HG03175 (cell line): ENCODE measurements around the gene U2AF2.
A peak's percentile ranks its signal among the peaks of the same experiment; 100 is the strongest.

Experiments
- ATAC-seq: cut with Tn5 transposase; IDR thresholded peaks from one replicate; pipeline ENCODE4 v1.9.1; 2021; ENCODE audit warnings: mild to moderate bottlenecking, moderate library complexity; ENCODE audit not compliant: unreplicated experiment

The U2AF2 gene

DNA sequence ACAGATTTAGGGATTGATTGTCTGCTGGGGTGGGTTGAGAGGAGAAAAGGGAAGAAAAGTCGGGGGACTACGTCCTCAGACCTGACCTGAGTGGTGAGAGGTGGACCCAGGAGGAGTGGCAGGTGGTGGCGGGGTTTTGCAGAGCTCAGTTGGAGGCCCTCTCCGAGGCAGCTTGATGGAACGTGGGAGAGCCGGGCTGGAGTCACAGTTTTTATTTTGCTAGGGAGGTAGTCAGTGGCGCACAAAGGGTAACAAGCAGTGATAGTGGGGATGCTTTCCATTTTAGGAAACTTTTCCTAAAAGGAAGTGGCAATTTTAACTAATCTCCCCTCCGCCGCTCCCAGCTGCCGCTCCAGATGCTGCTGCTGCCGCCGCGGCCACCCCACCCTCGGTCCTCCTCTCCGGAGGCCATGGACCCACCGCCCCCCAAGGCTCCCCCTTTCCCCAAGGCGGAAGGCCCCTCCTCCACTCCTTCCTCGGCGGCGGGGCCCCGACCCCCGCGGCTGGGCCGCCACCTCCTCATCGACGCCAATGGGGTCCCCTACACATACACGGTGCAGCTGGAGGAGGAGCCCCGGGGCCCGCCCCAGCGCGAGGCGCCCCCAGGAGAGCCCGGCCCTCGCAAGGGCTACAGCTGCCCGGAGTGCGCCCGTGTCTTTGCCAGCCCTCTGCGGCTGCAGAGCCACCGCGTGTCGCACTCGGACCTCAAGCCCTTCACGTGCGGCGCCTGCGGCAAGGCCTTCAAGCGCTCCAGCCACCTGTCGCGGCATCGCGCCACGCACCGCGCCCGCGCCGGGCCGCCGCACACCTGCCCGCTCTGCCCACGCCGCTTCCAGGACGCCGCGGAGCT is 12.5 kb upstream of the U2AF2 start:
- peak; percentile 2 for ATAC-seq

DNA sequence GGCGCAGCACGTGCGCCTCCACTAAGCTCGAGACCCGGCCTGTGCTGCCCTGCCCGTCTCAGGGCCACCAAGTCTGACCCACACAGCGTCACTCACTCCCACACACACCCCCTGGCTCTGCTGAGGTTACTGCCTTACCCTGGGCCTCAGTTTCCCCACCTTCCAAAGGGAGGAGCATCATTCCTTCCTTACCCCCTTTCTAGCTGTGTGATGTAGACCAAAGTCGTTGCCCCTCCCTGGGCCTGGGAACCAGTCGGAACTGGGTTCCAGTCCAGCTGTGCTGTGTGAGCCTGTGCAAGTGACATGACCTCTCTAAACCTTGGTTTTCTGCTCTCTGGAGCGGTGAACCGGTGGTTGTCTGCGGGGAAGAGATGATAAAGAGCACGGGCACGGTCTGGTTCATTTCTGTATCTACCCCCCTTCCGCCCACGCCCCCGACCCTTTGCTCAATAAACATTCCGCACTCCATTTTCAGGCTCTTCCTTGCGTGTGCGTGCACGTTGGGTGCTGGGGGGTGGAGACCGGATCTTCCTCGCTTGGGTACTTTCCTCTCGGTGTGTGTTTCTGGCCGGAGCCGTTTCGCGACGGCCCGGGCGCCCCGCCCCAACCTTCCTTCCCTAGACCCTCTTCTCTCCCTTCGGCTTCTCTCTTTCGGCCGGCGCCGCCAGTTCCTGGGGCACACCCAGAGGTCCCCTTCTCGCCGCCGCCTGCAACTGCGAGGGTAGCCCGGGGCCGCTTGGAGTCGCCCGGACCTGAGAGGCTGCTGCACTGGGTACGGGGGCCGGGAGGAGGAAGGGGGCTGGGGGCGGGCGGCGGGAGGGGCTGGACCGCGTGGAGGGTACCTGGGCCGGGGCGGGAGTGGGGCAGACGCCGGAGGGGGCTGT is 11.6 kb upstream of the U2AF2 start, which contains the start of gene ZNF581:
TSS of gene ZNF581 (plus strand) at position 647 of the 884 bp plus-strand sequence. CDS start 923 bp downstream, outside the sequence.
- peak; percentile 36 for ATAC-seq

DNA sequence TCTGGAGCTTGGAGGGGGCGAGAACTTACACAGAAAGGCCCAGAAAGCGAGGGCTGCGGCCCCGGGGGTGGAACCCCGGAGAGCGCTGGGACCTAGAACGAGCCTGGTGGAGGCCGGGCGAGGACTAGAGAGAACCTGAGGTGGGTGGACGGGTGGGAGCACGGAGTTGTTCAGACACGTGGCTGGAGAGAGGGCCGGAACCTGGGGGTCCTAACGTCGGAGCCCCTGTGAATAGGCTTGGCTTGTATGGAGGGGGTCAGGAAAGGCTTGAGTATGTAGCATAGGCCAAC is 11.0 kb upstream of the U2AF2 start:
- ATAC-seq, result no peak

DNA sequence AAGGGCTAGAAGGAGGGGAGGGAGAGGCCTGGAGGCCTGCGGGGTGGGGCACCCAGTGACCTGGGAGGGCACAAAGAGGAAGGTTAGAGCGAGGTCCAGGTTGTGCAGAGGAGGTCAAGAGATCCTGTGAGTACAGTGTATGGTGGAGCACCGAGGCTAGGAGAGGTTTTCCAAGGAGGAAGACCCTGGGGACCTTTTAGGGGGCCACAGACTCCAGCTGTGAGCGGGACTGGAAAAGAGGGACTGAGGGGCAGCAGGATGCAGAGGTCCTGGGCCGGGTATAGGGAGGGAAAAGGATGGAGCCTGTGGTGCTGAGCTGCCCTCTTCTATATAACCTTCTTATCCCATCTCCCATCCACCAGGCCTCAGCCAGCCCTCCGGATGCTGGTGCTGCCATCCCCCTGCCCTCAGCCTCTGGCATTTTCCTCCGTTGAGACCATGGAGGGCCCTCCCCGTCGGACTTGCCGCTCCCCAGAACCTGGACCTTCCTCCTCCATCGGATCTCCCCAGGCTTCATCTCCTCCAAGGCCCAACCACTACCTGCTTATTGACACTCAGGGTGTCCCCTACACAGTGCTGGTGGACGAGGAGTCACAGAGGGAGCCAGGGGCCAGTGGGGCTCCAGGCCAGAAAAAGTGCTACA is 10.5 kb upstream of the U2AF2 start:
- no peak for ATAC-seq

DNA sequence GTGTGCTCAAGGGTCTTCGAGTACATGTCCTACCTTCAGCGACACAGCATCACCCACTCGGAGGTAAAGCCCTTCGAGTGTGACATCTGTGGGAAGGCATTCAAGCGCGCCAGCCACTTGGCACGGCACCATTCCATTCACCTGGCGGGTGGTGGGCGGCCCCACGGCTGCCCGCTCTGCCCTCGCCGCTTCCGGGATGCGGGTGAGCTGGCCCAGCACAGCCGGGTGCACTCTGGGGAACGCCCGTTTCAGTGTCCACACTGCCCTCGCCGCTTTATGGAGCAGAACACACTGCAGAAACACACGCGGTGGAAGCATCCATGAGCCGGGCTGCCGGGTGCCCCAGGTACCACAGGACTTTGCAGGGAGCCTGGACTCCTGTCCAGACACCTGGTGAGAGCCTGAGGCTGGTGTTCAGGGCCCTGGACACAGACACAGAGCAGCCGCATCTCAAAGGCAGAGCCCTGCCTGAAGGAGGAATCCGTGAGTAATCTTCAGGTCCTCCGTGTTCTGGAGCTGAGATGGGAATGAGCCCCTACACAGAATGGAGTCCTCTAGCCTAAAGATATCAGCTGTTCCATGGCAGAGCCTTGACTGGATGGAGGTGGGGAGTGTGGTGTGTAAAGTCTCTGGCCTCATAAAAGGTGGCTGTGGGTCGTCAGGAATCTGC is 9.9 kb upstream of the U2AF2 start:
- no peak for ATAC-seq

DNA sequence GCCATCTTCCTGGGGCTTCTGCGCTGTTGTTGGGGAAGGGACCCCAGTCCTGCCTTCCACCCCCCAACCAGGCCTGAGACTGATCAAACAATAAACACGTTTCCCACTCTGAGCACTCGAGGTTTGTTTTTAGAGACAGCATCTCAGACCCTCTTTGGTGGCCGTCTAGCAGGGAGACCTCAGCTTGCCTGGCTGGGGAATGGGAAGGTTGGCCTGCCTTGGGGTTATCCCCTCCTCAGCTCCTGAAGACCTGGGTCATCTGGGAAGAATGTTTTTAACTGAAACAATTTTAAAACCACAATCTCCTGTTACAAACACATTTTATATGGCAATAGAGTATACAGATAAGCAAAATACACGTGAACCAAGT is 9.3 kb upstream of the U2AF2 start:
- ATAC-seq, result no peak

DNA sequence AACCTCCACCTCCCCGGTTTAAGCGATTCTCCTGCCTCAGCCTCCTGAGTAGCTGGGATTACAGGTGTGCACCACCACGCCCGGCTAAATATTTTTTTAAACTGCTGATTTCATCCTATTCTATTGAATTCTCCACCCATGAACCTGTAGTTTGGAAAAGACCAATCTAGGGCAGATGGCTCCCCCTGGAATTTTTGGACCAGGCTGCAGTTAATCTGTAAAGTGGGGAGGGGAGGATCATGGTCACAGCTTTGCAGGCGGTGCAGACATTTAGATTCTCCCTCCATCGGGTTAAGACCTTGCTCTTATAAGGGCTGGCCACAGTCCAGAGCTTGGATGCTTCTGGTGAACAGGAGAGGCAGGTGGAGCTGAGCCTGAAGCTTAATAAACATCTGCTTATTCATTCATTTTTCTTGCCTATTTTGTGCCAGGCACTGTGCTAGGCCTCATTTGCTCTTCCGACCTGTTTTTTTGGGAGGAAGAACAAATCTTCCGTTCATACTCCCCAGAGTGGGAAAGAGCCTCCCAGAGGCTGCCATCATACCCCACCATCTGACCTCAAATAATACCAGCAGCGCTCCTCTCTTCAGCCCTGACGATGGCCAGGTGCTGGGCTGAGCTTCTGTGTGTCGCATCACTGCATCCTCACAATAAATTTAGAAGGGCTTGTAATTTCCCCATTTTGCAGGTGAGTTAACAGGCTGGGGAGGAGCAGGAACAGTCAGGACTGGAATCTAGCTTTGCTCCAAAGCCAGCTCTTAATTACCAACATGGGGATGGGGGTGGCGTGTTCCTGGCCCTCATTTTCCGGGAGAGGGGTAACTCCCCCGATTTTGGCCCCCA is 7.7 kb upstream of the U2AF2 start:
- no peak for ATAC-seq

DNA sequence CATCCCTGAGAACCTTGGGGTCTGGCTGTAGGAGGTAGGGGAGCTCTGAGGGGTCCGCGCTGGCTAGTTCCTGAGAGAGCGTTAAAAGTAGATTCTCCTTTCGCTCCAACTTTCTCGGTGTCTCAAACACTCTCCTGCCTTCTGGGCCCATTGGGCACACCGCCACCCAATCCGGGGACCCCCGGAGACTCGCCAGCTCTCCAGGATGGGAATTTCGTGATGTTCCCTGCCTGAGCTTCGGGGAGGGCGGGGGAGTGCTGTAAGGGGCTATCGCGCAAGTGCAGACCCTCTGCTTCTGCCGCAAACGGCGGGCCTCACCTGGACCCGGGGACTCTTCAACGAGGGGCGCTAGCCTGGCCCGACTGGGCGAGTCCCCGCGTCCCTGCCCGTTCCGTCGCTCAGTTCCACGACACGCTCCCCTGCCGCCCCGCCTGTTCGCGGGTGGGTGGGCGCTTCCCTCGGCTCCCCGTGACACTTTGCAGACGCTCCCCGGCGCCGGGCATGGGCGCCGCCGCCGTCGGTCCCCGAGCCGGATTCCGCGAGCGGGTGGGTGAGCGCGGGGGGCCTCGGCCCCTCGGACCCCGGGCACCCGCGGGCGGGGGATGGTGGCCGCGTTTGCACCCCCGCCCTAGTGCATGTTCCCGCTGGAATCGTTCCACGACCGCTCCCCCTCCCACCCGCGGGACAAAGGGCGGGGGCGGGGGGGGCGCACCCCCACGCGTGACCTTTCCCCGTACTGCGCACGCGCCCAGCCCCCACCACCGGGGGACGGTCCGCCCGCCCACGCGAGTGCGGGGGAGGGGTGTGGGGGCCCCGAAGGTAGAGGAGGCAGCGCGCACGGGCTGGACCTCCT is 6.9 kb upstream of the U2AF2 start, which contains the start of gene CCDC106:
TSS of gene CCDC106 (plus strand) at position 481 of the 853 bp plus-strand sequence. CDS start 835 bp downstream, outside the sequence.
- no peak for ATAC-seq

DNA sequence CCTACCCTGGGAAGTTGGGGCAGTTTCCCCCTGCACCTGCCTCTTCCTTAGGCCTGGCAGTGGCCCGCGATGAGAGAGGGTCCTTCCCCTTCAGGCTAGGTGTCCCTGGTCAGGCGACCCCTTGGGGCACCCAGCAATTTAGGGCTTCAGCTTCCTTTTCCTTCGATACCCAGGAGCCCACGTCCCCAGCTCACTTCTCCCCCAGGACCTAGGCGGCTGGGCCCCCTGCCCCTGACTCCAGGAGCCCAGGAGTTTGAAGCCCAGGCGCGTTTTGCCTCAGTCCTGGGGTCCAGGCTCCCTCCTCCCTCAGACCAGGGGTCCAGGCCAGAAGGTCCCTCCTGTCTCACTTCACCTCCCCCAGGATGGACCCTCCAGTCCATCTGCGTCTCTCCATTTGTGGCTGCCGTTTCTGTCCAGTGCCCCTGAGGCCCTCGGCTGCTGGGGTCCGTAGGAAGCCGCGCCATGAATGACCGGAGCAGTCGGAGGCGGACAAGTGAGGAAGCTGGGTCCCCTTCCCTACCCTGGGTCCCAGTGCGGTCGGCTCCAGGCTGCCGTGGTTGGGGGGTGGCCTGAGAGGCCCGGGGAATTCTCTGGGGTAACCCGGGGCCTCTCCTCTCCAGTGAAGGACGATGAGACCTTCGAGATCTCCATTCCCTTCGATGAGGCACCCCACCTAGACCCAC is 6.1 kb upstream of the U2AF2 start:
- ATAC-seq, result no peak

DNA sequence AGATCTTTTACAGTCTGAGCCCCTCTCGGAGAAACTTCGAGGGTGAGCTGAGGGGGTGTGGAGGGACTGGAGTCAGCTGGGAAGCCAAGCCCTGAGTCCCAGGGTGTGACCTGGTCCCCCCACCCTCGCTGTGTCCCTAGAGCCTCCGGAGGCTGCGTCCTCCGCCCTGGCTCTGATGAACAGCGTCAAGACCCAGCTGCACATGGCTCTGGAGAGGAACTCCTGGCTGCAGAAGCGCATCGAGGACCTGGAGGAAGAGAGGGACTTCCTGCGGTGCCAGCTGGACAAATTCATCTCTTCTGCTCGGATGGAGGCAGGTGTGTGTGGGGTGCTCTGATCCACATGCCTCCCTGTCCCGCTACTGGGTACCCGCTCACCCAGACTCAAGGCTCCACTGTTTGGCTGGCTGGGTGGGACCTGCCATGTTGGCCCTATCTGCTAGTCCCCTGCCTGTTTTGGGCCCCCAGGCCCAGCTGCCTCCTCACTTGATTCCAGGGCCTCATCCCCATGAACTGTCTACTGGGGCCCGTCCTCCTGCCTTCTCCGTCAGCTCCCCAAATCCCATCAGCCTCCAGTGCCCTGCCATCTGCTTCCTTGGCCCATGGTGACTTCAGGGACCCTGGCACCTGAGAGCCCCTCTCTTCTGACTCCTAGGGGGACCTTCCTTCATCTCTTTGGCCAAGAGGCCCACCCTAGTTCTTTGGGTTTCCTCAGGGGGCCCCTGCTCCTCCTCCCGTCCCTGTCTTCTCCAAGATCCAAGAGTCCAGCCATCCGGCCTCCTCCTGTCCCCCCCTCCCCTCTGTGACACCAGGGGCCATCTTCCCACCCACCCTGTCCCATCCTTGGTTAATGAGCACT is 5.3 kb upstream of the U2AF2 start:
- no peak for ATAC-seq

DNA sequence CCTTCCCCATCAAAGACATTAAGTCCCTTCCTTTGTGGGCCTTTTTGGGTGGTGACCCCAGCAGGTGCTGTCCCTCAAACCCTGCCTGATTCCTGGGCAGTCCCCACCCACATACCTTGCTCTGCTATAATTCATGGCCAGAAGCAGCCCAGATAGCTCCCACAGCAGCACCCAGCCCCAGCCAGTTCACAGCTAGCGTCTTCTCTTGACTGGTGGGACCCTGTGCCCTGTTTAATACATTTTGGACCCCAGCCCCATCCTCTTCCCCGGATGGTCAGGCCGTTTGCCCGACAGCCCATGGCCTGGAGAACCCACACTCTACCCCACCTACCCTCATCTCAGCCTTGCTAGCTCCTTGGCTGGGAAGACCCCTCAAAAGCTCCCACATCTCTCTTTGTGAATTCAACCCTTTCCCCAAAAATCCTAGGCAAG is 4.7 kb upstream of the U2AF2 start:
- no peak for ATAC-seq

DNA sequence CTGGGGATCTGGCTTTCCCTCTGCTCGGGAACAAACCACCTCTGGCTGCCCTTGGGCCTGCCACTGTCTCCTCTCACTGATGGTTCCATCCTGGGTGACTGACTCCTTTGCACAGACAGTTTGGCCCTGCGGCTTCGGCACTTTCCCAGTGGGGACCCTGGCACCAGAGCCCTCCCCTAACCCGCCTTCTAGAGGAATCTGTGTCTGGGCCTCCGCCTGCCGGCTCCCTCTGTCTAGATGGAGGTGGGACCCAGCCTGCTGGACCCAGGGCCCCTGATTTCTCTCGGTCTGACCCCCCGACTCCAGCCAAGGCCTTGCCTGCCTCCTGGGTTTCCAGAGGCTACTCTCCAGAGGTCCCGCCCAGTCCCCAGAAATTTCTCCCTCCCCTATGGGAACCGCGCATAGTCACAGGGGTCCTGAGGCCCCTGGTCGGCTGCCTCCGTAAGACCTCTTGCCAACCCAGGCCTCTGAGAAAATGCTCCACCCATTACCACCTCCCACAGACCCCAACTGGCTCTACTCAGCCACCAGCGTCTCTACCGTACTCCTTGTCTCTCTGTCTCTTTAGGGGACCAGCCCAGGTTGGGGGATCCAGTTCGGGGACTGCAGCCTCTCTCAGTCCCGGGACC is 4.1 kb upstream of the U2AF2 start:
- ATAC-seq, result no peak

DNA sequence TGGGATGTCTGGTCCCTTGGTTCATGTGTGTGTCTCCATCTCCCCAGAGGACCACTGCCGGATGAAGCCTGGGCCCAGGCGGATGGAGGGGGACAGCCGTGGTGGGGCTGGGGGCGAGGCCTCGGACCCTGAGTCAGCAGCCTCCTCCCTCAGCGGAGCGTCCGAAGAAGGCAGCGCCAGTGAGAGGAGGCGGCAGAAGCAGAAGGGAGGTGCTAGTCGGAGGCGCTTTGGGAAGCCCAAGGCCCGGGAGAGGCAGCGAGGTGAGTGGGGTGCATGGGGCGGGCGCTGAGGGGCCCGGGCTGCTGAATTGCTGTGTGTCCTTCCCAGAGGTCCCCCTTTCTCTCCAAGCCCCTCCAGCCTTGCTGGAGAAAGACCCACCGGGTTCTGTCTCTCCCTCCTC is 3.6 kb upstream of the U2AF2 start:
- ATAC-seq, result no peak

DNA sequence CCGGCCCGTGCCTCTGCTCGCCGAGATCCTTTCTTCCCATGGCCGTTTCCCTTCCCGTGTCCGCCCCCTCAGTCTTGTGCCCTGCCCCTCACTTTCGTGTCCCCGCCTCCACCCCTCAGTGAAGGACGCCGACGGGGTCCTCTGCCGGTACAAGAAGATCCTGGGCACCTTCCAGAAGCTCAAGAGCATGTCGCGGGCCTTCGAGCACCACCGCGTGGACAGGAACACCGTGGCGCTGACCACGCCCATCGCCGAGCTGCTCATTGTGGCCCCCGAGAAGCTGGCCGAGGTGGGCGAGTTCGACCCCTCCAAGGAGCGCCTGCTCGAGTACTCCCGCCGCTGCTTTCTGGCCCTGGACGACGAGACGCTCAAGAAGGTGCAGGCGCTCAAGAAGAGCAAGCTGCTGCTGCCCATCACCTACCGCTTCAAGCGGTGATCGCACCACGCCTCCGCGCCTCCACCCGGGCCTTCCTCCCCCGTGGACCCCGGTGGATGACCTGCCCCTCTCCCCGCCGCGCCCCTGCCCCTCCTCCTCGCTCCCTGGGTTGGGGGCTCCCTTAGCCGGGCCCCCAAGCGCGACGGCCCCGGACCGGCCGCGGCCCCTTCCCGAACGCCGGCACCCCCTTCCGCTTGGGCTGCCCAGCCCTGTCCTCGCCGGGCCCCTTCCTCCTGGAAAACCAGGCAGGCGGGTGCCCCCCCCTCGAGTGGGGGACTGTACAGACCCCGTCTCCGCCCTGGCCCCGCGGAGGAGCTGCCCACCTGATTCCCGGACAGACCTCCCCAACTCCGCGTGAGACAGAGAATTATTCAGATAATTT is 2.3 kb upstream of the U2AF2 start:
- ATAC-seq, result no peak

DNA sequence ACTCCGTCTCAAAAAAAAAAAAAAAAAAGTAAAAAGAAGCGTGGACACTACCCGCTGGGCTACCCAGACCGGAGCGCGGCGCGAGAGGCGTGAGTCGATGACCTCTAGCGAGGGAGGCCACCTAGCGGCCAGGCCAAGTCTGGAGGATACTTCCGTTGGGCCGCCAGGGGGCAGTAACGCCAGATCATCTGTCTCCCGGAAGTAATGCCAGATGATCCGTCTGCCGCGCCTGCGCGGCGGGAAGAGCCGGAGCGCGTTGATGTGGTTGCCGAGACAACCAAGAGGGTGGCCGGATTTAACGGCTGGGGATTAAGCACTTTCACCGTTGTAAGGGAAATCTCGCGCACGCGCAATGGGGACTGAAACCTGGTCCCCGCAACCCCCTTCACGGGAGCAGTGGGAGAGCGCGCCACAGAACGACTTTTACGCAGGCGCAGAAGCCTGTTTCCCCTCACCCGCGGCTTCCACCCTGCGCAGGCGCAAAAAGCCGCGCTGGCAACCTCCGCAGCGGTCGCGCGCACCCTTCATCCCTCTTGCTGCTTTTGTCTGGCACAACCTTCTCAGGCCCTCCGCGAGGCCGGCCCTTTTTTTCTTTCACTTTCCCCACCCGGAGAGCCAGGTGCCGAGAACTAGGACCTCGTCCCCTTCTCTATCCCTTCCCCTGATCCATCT is 1.0 kb upstream of the U2AF2 start:
- ATAC-seq, result peak; percentile 41
